Measurements from ENCODE around the gene USP48. TPM values are rescaled to one million over a fixed set of nuclear protein-coding genes. Genes with fewer than 3 reads are reported as not detected.

The USP48 gene
- total RNA-seq, 2 donors from 2014 or later, result 36.2 to 47.5 TPM

DNA sequence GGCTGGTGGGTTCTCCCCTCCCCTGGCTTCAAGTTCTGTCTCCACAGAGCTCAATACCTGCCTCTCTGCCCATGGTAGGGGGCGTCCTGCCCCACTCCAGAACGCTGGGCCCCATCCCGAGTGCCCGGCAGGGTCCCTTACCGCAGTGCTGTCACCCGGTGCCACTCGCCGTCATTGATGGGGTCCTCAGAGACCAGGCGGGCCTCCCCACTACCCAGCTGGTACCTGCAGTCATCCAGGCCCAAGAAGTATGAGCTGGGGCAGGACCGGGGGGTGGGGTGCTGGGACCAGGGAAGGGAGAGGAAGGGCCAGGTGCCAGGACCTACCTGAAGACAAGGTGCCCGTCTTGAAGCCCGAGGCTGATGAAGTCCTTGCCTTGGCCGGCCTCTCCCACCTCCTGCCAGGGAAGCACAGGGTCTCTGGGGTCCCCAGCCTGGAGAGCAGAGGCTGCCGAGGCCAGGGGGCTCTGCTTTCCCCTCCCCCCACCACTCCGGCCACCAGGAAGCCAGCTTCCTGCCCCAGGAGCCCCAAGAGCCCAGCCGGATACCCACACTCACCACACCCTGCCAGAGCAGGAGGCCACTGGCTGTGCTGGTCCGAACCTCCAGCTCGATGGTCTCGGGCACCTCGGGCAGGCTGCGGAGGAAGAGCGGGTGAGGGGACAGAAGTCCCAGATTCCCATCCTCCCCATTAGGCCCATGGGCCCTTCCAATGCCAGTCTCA lies 41.2 kb upstream of the USP48 start:
- H3K27ac ChIP-seq, result no peak overlapping the region
- peaks cover 5 to 18% of the 10 kb centered on the region in 2 donors for H3K36me3 ChIP-seq
- WGBS, result 88% methylated on average over 22 of the region's 22 CpGs
- intact Hi-C loops (cut with DNase I), result no loop called here
- no peak for DNase-seq (ENCODE audit: low spot score)
- no peaks in the 10 kb centered on the region for H3K27me3 ChIP-seq (replicated peaks; ENCODE audit: insufficient read depth)
- H3K9me3 ChIP-seq, result no peaks in the 10 kb centered on the region
- no peaks in the 10 kb centered on the region for H3K4me1 ChIP-seq (replicated peaks)
- TF ChIP-seq POLR2A (IDR thresholded peaks at IDR 0.05) (no peak), POLR2AphosphoS5 (IDR thresholded peaks at IDR 0.05) (no peak)
- TF ChIP-seq, protein P1, sequence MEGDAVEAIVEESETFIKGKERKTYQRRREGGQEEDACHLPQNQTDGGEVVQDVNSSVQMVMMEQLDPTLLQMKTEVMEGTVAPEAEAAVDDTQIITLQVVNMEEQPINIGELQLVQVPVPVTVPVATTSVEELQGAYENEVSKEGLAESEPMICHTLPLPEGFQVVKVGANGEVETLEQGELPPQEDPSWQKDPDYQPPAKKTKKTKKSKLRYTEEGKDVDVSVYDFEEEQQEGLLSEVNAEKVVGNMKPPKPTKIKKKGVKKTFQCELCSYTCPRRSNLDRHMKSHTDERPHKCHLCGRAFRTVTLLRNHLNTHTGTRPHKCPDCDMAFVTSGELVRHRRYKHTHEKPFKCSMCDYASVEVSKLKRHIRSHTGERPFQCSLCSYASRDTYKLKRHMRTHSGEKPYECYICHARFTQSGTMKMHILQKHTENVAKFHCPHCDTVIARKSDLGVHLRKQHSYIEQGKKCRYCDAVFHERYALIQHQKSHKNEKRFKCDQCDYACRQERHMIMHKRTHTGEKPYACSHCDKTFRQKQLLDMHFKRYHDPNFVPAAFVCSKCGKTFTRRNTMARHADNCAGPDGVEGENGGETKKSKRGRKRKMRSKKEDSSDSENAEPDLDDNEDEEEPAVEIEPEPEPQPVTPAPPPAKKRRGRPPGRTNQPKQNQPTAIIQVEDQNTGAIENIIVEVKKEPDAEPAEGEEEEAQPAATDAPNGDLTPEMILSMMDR (IDR thresholded peaks at IDR 0.05), result no peak
- no peak overlapping the region for H3K4me3 ChIP-seq

DNA sequence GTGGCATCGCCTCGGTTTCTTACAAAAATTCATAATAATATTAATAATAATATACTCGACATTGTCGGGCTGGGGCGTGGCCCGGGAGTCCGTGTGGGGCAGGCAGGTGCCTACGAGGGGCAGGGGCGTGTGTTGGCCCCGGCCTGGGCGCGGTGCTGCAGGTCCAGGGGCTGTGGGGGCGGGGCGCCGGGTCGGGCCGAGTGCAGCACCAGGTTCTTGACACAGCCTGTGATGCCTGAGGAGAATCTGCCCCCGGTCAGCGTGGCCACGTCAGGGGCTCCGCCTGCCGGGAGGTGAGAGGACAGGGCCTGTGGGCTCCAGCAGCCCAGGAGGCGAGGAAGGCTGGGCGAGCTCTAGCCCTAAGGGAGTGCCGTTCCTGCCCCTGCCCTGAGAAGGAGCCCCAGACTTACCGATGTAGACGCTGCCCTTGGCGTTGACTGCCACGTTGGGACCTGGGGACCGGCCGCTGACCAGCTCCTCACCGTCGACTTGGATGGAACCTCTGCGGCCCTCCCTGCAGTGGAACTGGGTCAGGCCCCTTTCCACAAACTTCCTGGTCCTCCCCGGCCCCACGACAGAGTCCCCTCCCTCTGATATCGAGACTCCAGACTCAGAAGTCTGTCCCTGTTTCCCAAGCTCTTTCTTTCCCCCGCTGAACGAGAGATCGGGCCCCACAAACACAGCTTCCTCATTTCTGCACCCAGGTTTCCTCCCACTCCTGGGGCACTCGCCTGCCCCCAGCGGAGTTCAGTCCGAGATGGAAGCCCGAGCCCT lies 40.4 kb upstream of the USP48 start:
- Histone ChIP-seq H3K4me3 (no peak overlapping the region), H3K36me3 (peaks cover 5 to 11% of the 10 kb centered on the region in 2 donors), H3K27me3 (replicated peaks; ENCODE audit: insufficient read depth) (no peaks in the 10 kb centered on the region), H3K9me3 (no peaks in the 10 kb centered on the region), H3K27ac (no peak overlapping the region), H3K4me1 (replicated peaks) (no peaks in the 10 kb centered on the region)
- TF ChIP-seq POLR2AphosphoS5 (IDR thresholded peaks at IDR 0.05) (no peak), POLR2A (IDR thresholded peaks at IDR 0.05) (no peak)
- TF ChIP-seq, protein P1 (IDR thresholded peaks at IDR 0.05), result no peak
- intact Hi-C loops (cut with DNase I), result no loop called here
- DNase-seq (ENCODE audit: low spot score), result no peak
- WGBS, result 85% methylated on average over 40 of the region's 44 CpGs

DNA sequence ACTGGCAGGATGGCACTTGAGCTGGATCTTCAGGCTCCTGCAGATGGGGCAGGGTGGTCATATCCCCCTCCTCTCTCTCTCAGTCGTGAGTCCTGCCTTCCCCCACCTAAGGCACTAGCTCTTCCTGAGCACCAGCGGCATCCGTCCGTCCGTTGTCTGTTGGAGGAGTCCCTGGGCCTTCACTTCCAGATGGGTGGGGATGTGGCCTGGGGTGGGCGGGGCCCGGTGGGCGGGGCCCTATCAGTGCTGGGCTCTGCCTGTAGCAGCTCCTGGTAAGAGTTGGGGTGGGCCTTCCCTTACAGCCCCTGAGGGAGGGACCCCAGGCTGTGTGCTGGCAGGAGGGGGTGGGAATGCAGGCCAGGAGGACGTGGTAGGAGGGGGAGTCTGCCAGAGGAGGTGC lies 39.4 kb upstream of the USP48 start:
- H3K36me3 ChIP-seq, result peaks cover under 1 to 5% of the 10 kb centered on the region in 2 donors
- WGBS, result 32% methylated on average over 4 of the region's 9 CpGs
- no peaks in the 10 kb centered on the region for H3K9me3 ChIP-seq
- no peak for DNase-seq (ENCODE audit: low spot score)
- no peaks in the 10 kb centered on the region for H3K4me1 ChIP-seq (replicated peaks)
- no peaks in the 10 kb centered on the region for H3K27me3 ChIP-seq (replicated peaks; ENCODE audit: insufficient read depth)
- H3K27ac ChIP-seq, result no peak overlapping the region
- H3K4me3 ChIP-seq, result no peak overlapping the region
- intact Hi-C loops (cut with DNase I), result no loop called here
- TF ChIP-seq POLR2A (IDR thresholded peaks at IDR 0.05) (no peak), POLR2AphosphoS5 (IDR thresholded peaks at IDR 0.05) (no peak)
- TF ChIP-seq, protein P1 (IDR thresholded peaks at IDR 0.05), result no peak

DNA sequence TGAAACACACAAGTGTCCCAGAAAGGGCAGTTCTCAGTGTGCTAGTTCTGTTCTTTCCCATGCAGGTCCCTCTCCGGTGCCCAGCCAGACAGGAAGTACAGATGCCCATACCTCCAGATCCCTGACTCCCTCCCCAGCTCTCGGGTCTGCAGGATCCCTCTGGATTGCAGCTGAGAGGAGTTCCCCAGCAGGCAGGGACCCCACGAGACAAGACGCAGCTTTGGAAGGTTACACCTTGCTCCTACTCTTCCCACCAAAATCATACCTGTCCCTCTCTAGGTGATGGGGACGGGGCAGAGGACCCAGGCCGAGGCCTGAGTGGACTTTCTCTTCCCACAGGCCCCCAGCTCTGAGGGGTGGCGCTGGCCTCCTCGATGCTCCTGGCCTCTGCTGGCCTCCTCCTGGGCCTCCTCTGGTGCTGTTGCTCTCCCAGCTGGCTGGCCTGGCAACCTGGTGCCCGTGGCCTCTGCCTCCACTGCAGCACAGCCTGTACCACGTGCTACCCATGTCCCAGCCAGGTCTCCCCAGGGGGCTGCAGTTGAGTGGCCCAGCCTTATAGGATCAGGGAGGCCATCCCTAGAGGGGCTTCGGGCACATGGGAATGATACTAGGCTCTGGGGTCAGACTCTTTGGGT lies 38.6 kb upstream of the USP48 start:
- intact Hi-C loops (cut with DNase I), result no loop called here
- TF ChIP-seq POLR2AphosphoS5 (IDR thresholded peaks at IDR 0.05), result no peak
- TF ChIP-seq POLR2A (IDR thresholded peaks at IDR 0.05), result no peak
- TF ChIP-seq, protein P1 (IDR thresholded peaks at IDR 0.05), result no peak
- DNase-seq (ENCODE audit: low spot score), result no peak
- Histone ChIP-seq H3K9me3 (no peaks in the 10 kb centered on the region), H3K27ac (no peak overlapping the region), H3K4me3 (no peak overlapping the region), H3K27me3 (replicated peaks; ENCODE audit: insufficient read depth) (no peaks in the 10 kb centered on the region), H3K36me3 (peaks cover 0 to 5% of the 10 kb centered on the region in 2 donors), H3K4me1 (replicated peaks) (no peaks in the 10 kb centered on the region)
- 89% methylated on average over 10 of the region's 11 CpGs for WGBS

Measured in prostate gland (tissue), 2 donors.